Measurements from ENCODE around the gene OOSP4A.

Gene OOSP4A

GRCh38 chr11:59938718-59939117 is 25.1 kb upstream of the OOSP4A start:
- Histone ChIP-seq H3K27ac (ENCODE audit: low read length) (no peak overlapping the region), H3K9me2 (replicated peaks; ENCODE audit: insufficient read depth, low read length) (no peaks in the 10 kb centered on the region), H3K9ac (ENCODE audit: low read length) (no peak overlapping the region), H3F3A (ENCODE audit: insufficient read depth, low read length) (no peaks in the 10 kb centered on the region), H3K36me3 (replicated peaks; ENCODE audit: insufficient read depth, low read length) (no peaks in the 10 kb centered on the region), H3K9me3 (replicated peaks; ENCODE audit: insufficient read depth, low read length) (no peaks in the 10 kb centered on the region), H4K20me1 (ENCODE audit: insufficient read depth, low read length) (no peaks in the 10 kb centered on the region), H3K4me2 (ENCODE audit: low read depth, low read length) (no peak overlapping the region), H2AFZ (ENCODE audit: low read length) (no peak overlapping the region), H3K4me3 (ENCODE audit: low read length) (no peak overlapping the region), H3K4me1 (ENCODE audit: low read length) (no peaks in the 10 kb centered on the region), H3K79me2 (ENCODE audit: low read length) (no peaks in the 10 kb centered on the region), H3K27me3 (replicated peaks; ENCODE audit: insufficient read depth, low read length) (no peaks in the 10 kb centered on the region)
- no peak for DNase-seq
- no peak for TF ChIP-seq EZH2phosphoT487 (IDR thresholded peaks at IDR 0.05; ENCODE audit: low read length)
- no peak for TF ChIP-seq CTCF (IDR thresholded peaks at IDR 0.05; ENCODE audit: low read length)
- no peak for TF ChIP-seq EZH2 (optimal IDR thresholded peaks at IDR 0.05; ENCODE audit: low read depth, low read length)

- H3K27ac ChIP-seq (ENCODE audit: low read length): no peak overlapping the region
- H3F3A ChIP-seq (ENCODE audit: insufficient read depth, low read length): no peaks in the 10 kb centered on the region
- H3K9me2 ChIP-seq (replicated peaks; ENCODE audit: insufficient read depth, low read length): no peaks in the 10 kb centered on the region
- no peak overlapping the region for H3K4me3 ChIP-seq (ENCODE audit: low read length)
- no peaks in the 10 kb centered on the region for H3K79me2 ChIP-seq (ENCODE audit: low read length)
- no peak overlapping the region for H2AFZ ChIP-seq (ENCODE audit: low read length)
- no peak overlapping the region for H3K9ac ChIP-seq (ENCODE audit: low read length)
- no peak overlapping the region for H3K4me2 ChIP-seq (ENCODE audit: low read depth, low read length)
- no peaks in the 10 kb centered on the region for H3K4me1 ChIP-seq (ENCODE audit: low read length)
- TF ChIP-seq EZH2 (optimal IDR thresholded peaks at IDR 0.05; ENCODE audit: low read depth, low read length) (no peak), CTCF (IDR thresholded peaks at IDR 0.05; ENCODE audit: low read length) (no peak), EZH2phosphoT487 (IDR thresholded peaks at IDR 0.05; ENCODE audit: low read length) (no peak)
- H3K9me3 ChIP-seq (replicated peaks; ENCODE audit: insufficient read depth, low read length): no peaks in the 10 kb centered on the region
- no peaks in the 10 kb centered on the region for H4K20me1 ChIP-seq (ENCODE audit: insufficient read depth, low read length)
- H3K36me3 ChIP-seq (replicated peaks; ENCODE audit: insufficient read depth, low read length): no peaks in the 10 kb centered on the region
- DNase-seq: no peak
- H3K27me3 ChIP-seq (replicated peaks; ENCODE audit: insufficient read depth, low read length): no peaks in the 10 kb centered on the region
These were observed 24.4 kb upstream of the OOSP4A start for GRCh38 chr11:59939482-59939881.

GRCh38 chr11:59941091-59941490 is 22.7 kb upstream of the OOSP4A start:
- no peaks in the 10 kb centered on the region for H3F3A ChIP-seq (ENCODE audit: insufficient read depth, low read length)
- no peaks in the 10 kb centered on the region for H3K9me2 ChIP-seq (replicated peaks; ENCODE audit: insufficient read depth, low read length)
- H3K36me3 ChIP-seq (replicated peaks; ENCODE audit: insufficient read depth, low read length): no peaks in the 10 kb centered on the region
- no peak overlapping the region for H3K27ac ChIP-seq (ENCODE audit: low read length)
- no peak overlapping the region for H2AFZ ChIP-seq (ENCODE audit: low read length)
- no peaks in the 10 kb centered on the region for H4K20me1 ChIP-seq (ENCODE audit: insufficient read depth, low read length)
- no peaks in the 10 kb centered on the region for H3K9me3 ChIP-seq (replicated peaks; ENCODE audit: insufficient read depth, low read length)
- DNase-seq: no peak
- no peaks in the 10 kb centered on the region for H3K4me1 ChIP-seq (ENCODE audit: low read length)
- H3K4me2 ChIP-seq (ENCODE audit: low read depth, low read length): no peak overlapping the region
- no peaks in the 10 kb centered on the region for H3K27me3 ChIP-seq (replicated peaks; ENCODE audit: insufficient read depth, low read length)
- TF ChIP-seq CTCF (IDR thresholded peaks at IDR 0.05; ENCODE audit: low read length): no peak
- no peak for TF ChIP-seq EZH2 (optimal IDR thresholded peaks at IDR 0.05; ENCODE audit: low read depth, low read length)
- no peak for TF ChIP-seq EZH2phosphoT487 (IDR thresholded peaks at IDR 0.05; ENCODE audit: low read length)
- no peaks in the 10 kb centered on the region for H3K79me2 ChIP-seq (ENCODE audit: low read length)
- H3K4me3 ChIP-seq (ENCODE audit: low read length): no peak overlapping the region
- H3K9ac ChIP-seq (ENCODE audit: low read length): no peak overlapping the region

Measured in MM.1S (cell line).